Vagina (tissue), 2 donors: ENCODE data around the gene MBNL2.

Source experiments
- CTCF ChIP-seq, 3 experiments: fragments of 450-650 bp in 2 of 3; fragments of 200-600 bp in 1 of 3; sonication (generic) in 1 of 3; IDR thresholded peaks; one replicate each; pipeline ENCODE4 v1.5.1; 2017 to 2019; ENCODE audit warnings: antibody characterized with exemption in 3 of 3, mild to moderate bottlenecking in 2 of 3, moderate library complexity in 2 of 3
- POLR2A ChIP-seq, 2 donors: fragments of 450-650 bp; IDR thresholded peaks; one replicate each; pipeline ENCODE4 v1.6.1; 2017; ENCODE audit warnings: antibody characterized with exemption in 2 of 2, mild to moderate bottlenecking in 2 of 2, moderate library complexity in 2 of 2
- POLR2AphosphoS5 ChIP-seq, 2 donors: sonication (generic); formaldehyde crosslinking; IDR thresholded peaks; one replicate each; pipeline ENCODE4 v1.9.0; 2017; ENCODE audit warnings: antibody characterized with exemption in 2 of 2, mild to moderate bottlenecking in 2 of 2, low read depth in 1 of 2; ENCODE audit not compliant: insufficient read depth in 1 of 2

- TF ChIP-seq CTCF (IDR thresholded peaks at IDR 0.05) (no peak), POLR2A (IDR thresholded peaks at IDR 0.05) (no peak), POLR2AphosphoS5 (IDR thresholded peaks at IDR 0.05; ENCODE audit: insufficient read depth in 1 of 2, low read depth in 1 of 2) (no peak)
Observed at GRCh38 chr13:97354808-97355207, 132.7 kb downstream of the MBNL2 start.
